Measurements from ENCODE around the gene KCNK3. TPM values are rescaled to one million over a fixed set of nuclear protein-coding genes. Genes with fewer than 3 reads are reported as not detected.

Gene KCNK3
- total and polyA plus RNA-seq, 2 donors (not counting 3 experiments of a cell fraction or from before 2014, with no cell fraction given), result not detected

- H3K4me3 ChIP-seq (replicated peaks in 1 of 3; ENCODE audit: insufficient read depth in 1 of 3, low read depth in 1 of 3, low read length in 3 of 3), result no peak overlapping the region
- TF ChIP-seq MYC (IDR thresholded peaks at IDR 0.05; ENCODE audit: low read depth, low read length) (no peak), POLR2A (IDR thresholded peaks at IDR 0.05; ENCODE audit: low read depth, low read length) (no peak), FOS (IDR thresholded peaks at IDR 0.05; ENCODE audit: borderline replicate concordance, insufficient read depth, low read length) (no peak), JUN (IDR thresholded peaks at IDR 0.05; ENCODE audit: borderline replicate concordance, insufficient read depth, insufficient read length, low read depth) (no peak), MAX (IDR thresholded peaks at IDR 0.05; ENCODE audit: insufficient read depth, insufficient read length) (no peak), GATA2 (IDR thresholded peaks at IDR 0.05; ENCODE audit: insufficient read depth, insufficient read length, low read depth, low read length) (no peak), EZH2 (IDR thresholded peaks at IDR 0.05; ENCODE audit: borderline replicate concordance, low read depth, low read length, severe bottlenecking) (no peak), POLR2AphosphoS5 (IDR thresholded peaks at IDR 0.05; ENCODE audit: insufficient read depth, low read depth, low read length) (no peak)
- TF ChIP-seq, protein P1, sequence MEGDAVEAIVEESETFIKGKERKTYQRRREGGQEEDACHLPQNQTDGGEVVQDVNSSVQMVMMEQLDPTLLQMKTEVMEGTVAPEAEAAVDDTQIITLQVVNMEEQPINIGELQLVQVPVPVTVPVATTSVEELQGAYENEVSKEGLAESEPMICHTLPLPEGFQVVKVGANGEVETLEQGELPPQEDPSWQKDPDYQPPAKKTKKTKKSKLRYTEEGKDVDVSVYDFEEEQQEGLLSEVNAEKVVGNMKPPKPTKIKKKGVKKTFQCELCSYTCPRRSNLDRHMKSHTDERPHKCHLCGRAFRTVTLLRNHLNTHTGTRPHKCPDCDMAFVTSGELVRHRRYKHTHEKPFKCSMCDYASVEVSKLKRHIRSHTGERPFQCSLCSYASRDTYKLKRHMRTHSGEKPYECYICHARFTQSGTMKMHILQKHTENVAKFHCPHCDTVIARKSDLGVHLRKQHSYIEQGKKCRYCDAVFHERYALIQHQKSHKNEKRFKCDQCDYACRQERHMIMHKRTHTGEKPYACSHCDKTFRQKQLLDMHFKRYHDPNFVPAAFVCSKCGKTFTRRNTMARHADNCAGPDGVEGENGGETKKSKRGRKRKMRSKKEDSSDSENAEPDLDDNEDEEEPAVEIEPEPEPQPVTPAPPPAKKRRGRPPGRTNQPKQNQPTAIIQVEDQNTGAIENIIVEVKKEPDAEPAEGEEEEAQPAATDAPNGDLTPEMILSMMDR (IDR thresholded peaks at IDR 0.05; ENCODE audit: extremely low read depth in 1 of 2, insufficient read depth in 1 of 2, low read depth in 1 of 2, low read length in 2 of 2), result no peak
- H3K4me1 ChIP-seq (ENCODE audit: control insufficient read depth, extremely low read depth, insufficient read depth, low read length), result no peaks in the 10 kb centered on the region
- FAIRE-seq (no peak), DNase-seq (ENCODE audit: low read depth, low spot score) (no peak)
- no TSS peak for BruUV-seq (replicated peaks)
- no peak overlapping the region for H3K4me2 ChIP-seq (ENCODE audit: insufficient read depth, low read length)
- dilution Hi-C loops (cut with MboI; ENCODE audit: extremely low pct_ligation_motif_present, low sequenced_read_pairs) (no loop called here), intact Hi-C loops (cut with micrococcal nuclease) (no loop called here)
- H3K36me3 ChIP-seq (ENCODE audit: control insufficient read depth in 2 of 2, extremely low read depth in 1 of 2, insufficient read depth in 2 of 2, low read length in 2 of 2), result no peaks in the 10 kb centered on the region
- no peaks in the 10 kb centered on the region for H3K27me3 ChIP-seq (ENCODE audit: control insufficient read depth in 2 of 2, insufficient read depth in 2 of 2, low read length in 2 of 2)
- H3K9me1 ChIP-seq (replicated peaks; ENCODE audit: control insufficient read depth, extremely low read depth, insufficient read depth, low read length), result no peaks in the 10 kb centered on the region
- no peak overlapping the region for H2AFZ ChIP-seq (ENCODE audit: low read depth, low read length)
- no peaks in the 10 kb centered on the region for H3K9me3 ChIP-seq (replicated peaks; ENCODE audit: control insufficient read depth, insufficient read depth, low read length)
- POLR2A ChIA-PET, result no interaction called here
- CTCF ChIA-PET, result no interaction called here
- H3K9ac ChIP-seq (replicated peaks; ENCODE audit: extremely low read depth, insufficient read depth, low read length), result no peak overlapping the region
- no peaks in the 10 kb centered on the region for H4K20me1 ChIP-seq (replicated peaks; ENCODE audit: control insufficient read depth, extremely low read depth, insufficient read depth, low read length)
- H3K79me2 ChIP-seq (ENCODE audit: control insufficient read depth, insufficient read depth, low read length), result no peaks in the 10 kb centered on the region
- no peak overlapping the region for H3K27ac ChIP-seq (ENCODE audit: insufficient read depth, low read depth, low read length)
Observed at GRCh38 chr2:26705126-26705525, 12.6 kb downstream of the KCNK3 start.

Data from endothelial cell of umbilical vein (primary cell).